ENCODE data around the gene PAQR7. TPM values are rescaled to one million over a fixed set of nuclear protein-coding genes. Genes with fewer than 3 reads are reported as not detected.

The PAQR7 gene
- total RNA-seq, 1 donor from 2014 or later = 7.9 TPM

- Mint-ChIP-seq H3K4me1 (ENCODE audit: low read depth) (peaks cover 8% of the 10 kb centered on the region), H3K4me3 (ENCODE audit: low read depth) (no peak overlapping the region), H3K27ac (no peak overlapping the region), H3K36me3 (ENCODE audit: low read depth) (no peaks in the 10 kb centered on the region), H3K27me3 (ENCODE audit: low read depth) (no peaks in the 10 kb centered on the region), H3K9me3 (no peaks in the 10 kb centered on the region)
- DNase-seq (ENCODE audit: low spot score) = no peak
- intact Hi-C loops (cut with micrococcal nuclease) = loop anchor here (10.0 kb wide), 1 partner anchor 289 kb away; no protein-coding TSS in a partner anchor
Measured at GRCh38 chr1:25813734-25814471, 61.6 kb downstream of the PAQR7 start.

GRCh38 chr1:25813071-25813733, 62.3 kb downstream of the PAQR7 start:
- Mint-ChIP-seq H3K4me3 (ENCODE audit: low read depth) (no peak overlapping the region), H3K36me3 (ENCODE audit: low read depth) (no peaks in the 10 kb centered on the region), H3K27me3 (ENCODE audit: low read depth) (no peaks in the 10 kb centered on the region), H3K27ac (no peak overlapping the region), H3K9me3 (no peaks in the 10 kb centered on the region), H3K4me1 (ENCODE audit: low read depth) (peaks cover 6% of the 10 kb centered on the region)
- no peak for DNase-seq (ENCODE audit: low spot score)
- intact Hi-C loops (cut with micrococcal nuclease) = loop anchor here (10.0 kb wide), 1 partner anchor 288 kb away; no protein-coding TSS in a partner anchor

Other genes starting within 250 kb of the PAQR7 start
- 8.0 and 8.2 TPM in 2 replicates for gene SELENON, start 75.5 kb downstream of the PAQR7 start, total RNA-seq
- gene MTFR1L, start 55.8 kb downstream of the PAQR7 start, total RNA-seq = 29.6 and 30.0 TPM in 2 replicates
- 9.5 and 10.9 TPM in 2 replicates for gene AUNIP, start 16.3 kb downstream of the PAQR7 start, total RNA-seq
- 334 and 341 TPM in 2 replicates for gene STMN1, start 30.7 kb upstream of the PAQR7 start, total RNA-seq
- gene PAFAH2, start 122.4 kb upstream of the PAQR7 start, total RNA-seq = 7.3 and 7.7 TPM in 2 replicates
- gene EXTL1, start 146.1 kb upstream of the PAQR7 start, total RNA-seq = not detected in 2 replicates
- not detected in 2 replicates for gene SLC30A2, start 170.4 kb upstream of the PAQR7 start, total RNA-seq
- not detected in 2 replicates for gene TRIM63, start 191.9 kb upstream of the PAQR7 start, total RNA-seq
- gene PDIK1L, start 236.1 kb upstream of the PAQR7 start, total RNA-seq = 15.2 and 17.2 TPM in 2 replicates